GM18858 (cell line): Measurements from ENCODE around the gene PARP1.

Experiments used
- ATAC-seq: cut with Tn5 transposase; IDR thresholded peaks from one replicate; pipeline ENCODE4 v1.9.1; 2021; ENCODE audit not compliant: unreplicated experiment

PARP1 gene

GRCh38 chr1:226314055-226314454 lies 93.8 kb downstream of the PARP1 start:
- no peak for ATAC-seq

- no peak for ATAC-seq
These were observed 95.8 kb downstream of the PARP1 start for GRCh38 chr1:226312065-226312464.

- no peak for ATAC-seq
These were observed 96.5 kb downstream of the PARP1 start for GRCh38 chr1:226311376-226311775.
